ENCODE data around the gene GPR42.
"Not testable (repeated sequence)": the region's sequence is repeated elsewhere in the genome, so short reads cannot be mapped to it uniquely, and the experiment has no call there.

Gene GPR42

GRCh38 chr19:35397064-35397463 lies 26.2 kb downstream of the GPR42 start:
- no peak for DNase-seq

DNA sequence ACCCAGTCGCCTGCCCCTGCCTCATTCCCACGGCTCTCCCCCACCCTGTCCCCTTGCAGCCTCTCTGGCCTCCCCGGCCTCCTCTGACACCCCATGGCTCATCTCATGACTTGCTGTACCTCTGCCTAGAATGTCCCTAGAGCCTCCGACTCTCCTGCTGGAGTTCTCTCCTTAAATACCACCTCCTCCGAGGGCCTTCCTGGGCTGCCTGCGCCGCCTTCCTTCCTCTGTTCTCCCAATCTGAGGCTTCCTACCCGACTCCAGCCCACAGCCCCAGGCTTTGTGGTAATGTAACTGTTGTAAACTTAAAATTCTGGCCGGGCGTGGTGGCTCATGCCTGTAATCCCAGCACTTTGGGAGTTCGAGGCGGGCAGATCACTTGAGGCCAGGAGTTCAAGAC lies 27.7 kb downstream of the GPR42 start:
- no peak for DNase-seq

- no peak for DNase-seq
These were observed 28.4 kb downstream of the GPR42 start for GRCh38 chr19:35399231-35399630.

- no peak for DNase-seq
These were observed 29.3 kb downstream of the GPR42 start for GRCh38 chr19:35399948-35400772.

DNA sequence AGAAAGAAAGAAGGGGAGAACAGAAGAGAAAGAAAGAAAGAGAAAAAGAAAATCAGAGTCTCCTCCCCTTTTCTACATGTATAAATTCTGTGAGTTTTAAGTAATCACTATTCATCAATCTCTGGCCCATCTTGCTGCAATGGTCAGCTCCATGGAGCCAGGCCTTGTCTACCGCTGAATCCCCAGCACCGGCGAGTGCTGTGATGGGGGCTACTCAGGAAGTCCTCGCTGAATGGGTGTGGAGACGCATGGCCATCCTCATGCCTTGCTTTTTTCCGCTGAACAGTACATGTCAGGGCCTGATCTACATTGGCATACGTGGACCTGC lies 29.9 kb downstream of the GPR42 start:
- no peak for DNase-seq

DNA sequence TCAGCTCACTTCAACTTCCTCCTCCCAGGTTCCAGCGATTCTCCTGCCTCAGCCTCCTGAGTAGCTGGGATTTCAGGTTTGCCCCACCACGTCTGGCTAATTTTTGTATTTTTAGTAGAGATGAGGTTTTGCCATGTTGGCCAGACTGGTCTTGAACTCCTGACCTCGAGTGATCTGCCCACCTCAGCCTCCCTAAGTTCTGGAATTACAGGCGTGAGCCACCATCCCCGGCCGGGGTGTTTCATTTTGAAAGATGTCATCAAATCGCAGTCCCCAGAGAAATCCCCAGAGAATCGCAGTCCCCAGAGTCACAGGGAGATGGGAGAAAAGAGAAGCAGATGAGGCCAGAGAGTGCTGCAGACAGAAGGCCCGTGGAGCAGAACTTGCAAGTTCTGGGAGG lies 30.5 kb downstream of the GPR42 start:
- not testable (repeated sequence) for DNase-seq

DNA sequence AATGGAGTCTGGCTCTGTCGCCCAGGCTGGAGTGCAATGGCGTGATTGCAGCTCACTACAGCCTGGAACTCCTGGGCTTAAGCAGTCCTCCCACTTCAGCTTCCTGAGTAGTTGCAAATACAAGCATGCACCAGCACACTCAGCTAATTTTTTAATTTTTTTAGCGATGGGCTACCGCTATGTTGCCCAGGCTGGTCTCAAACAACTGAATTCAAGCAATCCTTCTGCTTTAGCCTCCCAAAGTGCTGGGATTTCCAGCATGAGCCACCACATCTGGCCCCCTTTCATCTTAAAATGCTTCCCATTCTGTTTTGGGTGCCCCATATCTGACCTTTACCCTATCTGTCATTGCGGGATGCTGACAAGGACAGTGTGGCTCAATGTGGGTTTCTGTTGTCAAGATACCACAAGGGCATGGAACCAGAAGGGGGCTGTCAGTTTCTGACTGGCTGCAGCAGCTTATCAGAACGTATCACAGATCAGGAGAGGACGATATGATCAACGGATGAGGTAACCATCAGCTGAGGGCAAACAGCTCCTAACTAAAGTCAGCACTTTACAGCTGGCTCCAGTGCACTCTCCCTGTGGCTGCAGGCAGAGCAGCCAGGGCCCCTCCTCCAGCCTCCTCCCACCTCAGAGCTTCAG lies 32.4 kb downstream of the GPR42 start:
- no peak for DNase-seq

DNA sequence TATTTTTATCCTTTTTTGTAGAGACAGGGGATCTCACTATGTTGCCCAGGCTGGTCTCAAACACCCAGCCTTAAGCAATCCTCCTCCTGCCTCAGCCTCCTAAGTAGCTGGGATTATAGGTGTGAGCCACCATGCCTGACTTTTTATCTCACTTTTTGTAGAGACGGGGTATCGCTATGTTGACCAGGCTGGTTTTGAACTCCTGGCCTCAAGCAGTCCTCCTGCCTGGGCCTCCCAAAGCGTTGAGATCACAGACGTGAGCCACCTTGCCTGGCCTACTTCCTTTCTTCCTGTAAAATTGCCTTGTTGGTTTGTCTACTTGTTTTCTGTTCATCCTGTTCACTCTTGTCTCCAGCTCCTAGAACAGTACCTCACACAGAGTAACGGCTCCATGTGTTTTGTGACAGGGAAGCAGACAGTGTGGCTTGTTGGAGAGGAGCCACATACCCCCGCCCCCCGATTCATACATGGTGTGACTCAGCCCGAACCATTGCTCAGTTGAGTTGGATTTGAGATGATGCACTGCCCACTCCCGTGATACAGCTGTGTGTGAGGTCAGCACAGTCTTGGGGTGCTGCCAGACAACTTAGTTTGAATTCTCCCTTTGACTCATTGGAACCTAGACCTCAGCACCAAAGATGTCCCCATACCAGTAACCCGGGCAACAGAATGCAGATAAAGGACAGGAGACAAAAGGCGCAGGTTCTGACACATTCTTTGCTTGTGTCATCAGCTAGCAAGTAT lies 34.2 kb downstream of the GPR42 start:
- DNase-seq: no peak

DNA sequence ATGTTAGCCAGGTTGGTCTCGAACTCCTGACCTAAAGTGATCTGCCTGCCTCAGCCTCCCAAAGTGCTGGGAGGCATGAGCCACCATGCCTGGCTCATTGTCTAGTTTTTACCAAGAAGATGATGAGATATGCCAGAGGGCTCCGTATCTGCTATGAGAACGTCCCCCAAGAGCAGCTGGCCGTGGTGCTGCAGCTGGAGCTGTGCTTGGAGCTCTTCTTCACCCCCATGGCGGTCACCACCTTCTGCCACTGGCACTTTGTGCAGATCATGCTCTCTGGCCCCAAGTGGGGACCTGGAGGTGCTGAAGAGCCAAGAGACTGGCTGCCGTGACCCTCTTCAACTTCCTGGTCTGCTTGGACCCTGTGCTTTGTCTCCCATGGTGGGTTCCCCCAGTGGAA lies 36.8 kb downstream of the GPR42 start:
- no peak for DNase-seq

DNA sequence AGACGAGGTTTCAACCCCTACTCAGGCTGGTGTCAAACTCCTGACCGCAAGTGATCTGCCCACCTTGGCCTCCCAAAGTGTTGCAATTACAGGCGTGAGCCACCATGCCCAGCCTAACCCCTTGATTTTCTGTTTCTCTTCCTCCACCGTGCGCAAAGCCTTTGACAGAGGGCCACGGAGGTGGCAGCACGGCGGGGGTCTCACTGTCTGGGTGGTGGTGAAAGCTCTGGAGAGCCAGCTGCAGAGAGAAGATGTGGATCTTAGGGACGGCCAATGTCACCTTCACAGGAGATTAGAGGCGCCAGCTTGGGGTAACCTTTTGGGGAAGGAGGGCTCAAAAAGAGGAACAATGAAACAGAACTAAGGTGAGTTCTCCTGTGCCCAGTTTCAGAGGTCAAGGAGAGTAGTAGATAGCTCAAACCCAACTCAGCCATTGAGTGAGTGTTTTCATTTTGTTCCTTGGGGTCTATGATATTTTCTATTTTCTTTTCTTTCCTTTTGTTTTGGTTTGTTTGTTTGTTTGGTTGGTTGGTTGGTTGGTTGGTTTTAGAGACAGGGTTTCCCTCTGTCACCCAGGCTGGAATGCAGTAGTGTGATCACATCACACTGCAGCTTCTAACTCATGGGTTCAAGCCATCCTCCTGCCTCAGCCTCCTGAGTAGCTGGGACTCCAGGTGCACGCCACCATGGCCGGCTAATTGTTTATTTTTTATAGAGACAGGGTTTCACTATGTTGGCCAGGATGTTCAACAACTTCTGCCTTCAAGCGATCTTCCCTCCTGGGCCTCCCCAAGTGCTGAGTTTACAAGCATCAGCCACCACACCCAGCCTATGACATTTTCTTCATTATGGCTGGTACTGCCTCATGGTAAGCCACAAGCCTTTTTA lies 37.7 kb downstream of the GPR42 start:
- DNase-seq: no peak

DNA sequence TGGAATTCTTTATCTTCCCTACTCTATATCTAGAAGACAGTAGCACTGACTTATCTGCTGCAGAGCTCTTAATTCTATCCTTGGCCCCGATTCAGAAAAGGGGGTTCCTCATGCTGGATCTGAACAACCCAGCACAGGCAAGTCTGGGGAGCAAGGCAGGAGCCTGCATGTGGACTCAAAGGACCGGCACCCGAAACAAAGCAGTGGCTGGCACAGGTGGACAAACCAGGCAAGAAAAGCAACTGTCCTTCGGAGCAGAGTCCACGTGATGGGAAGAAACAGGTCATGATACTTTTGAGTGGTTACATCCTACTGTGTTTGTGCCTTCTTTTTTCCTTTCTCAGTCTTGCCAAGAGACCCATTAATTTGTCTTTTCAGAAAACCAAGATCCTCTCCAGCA lies 38.3 kb downstream of the GPR42 start:
- DNase-seq: no peak

- no peak for DNase-seq
These were observed 39.6 kb downstream of the GPR42 start for GRCh38 chr19:35410487-35410886.

- no peak for DNase-seq
These were observed 43.6 kb downstream of the GPR42 start for GRCh38 chr19:35414442-35414841.

DNA sequence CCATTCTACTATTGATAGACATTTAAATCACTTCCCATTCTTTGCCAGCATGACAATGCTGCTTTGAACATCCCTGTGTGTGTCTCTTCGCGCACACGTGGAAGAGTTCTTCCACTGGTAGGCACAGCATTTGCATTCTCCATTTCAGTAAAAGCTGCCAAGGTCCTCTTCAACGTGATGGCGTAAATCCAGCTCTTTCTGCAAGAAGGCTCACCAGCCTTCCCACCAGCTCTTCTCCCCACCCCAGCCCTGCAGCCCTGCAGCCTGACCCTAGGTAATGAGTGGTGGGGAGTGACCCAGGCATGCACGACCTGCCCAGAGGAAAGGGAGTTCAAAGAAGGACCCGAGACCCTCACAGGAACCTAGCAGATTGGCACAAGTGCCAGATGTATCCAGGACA lies 45.5 kb downstream of the GPR42 start:
- DNase-seq: no peak

DNA sequence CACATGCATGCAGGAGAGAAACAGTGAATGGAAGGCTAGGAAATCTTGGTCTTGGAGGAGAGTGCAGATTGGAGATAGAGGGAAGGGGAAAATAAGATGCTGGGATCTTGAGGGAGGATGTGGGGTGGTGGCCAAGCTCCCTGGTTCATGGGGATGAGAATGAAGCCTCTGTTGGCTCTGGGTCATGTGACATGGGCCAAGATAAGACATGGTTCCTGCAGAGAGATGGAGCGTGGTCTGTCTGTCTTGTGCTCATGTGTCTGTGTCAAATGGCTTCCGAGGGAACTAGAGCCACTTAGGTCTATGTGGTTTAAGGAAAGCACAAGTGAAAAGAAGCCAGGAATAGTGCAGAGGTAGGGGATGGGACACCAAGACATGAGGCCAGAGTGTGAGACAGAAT lies 46.4 kb downstream of the GPR42 start:
- DNase-seq: no peak

DNA sequence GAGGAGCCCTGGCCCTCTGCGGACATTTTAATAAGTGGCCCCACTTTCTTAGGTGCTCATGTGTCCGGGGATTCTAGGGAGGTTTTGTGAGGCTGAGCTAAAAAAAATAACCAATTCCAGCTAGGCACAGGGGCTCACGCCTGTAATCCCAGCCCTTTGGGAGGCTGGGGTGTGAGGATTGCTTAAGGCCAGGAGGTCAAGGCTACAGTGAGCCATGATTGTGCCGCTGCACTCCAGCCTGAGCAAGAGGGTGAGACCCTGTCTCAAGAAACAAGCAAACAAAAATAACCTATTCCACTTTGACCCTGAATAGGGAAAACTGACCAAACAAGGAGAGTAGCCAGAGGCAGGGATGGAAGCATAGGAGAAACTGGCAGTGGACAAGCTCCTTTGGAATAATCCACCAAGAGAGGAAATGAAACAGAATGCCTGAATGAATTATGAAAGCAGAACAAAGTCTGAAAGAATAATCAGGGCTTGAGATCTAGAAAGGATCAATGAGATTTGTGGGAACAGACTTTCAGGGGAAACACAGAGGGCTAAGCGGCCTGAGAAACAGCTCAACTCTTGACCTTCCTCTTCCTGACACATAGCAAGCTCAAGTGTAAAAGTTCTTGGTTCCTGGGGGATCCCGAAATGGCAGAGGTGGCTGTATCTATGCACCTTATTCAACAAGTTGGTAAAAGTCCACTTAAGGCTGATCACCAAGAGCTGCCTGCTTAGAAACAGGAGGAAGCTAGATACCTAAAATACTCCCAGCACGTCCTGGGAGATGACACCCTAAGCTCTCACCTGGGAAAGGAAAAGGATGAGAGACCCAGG lies 47.1 kb downstream of the GPR42 start:
- DNase-seq: no peak

- DNase-seq: no peak
These were observed 48.2 kb downstream of the GPR42 start for GRCh38 chr19:35419046-35419445.

- no peak for DNase-seq
These were observed 48.9 kb downstream of the GPR42 start for GRCh38 chr19:35419805-35420204.

GRCh38 chr19:35421362-35421761 lies 50.5 kb downstream of the GPR42 start:
- DNase-seq: no peak
